HG03558 (cell line): ENCODE results near the gene MAT1A.
"Not testable (repeated sequence)": the region's sequence is repeated elsewhere in the genome, so short reads cannot be mapped to it uniquely, and the experiment has no call there.

Source experiments
- ATAC-seq: cut with Tn5 transposase; IDR thresholded peaks from one replicate; pipeline ENCODE4 v1.9.1; 2021; ENCODE audit warnings: moderate number of reproducible peaks; ENCODE audit not compliant: unreplicated experiment; ENCODE audit errors: extremely low read depth

Gene MAT1A

GRCh38 chr10:80289451-80290287, at the start of gene MAT1A:
MAT1A (minus strand) TSS chr10:80289658; CDS start chr10:80289423, 235 bp downstream.
- no peak for ATAC-seq

- ATAC-seq: no peak
These were observed 44.5 kb upstream of the MAT1A start for GRCh38 chr10:80333983-80334382.

DNA sequence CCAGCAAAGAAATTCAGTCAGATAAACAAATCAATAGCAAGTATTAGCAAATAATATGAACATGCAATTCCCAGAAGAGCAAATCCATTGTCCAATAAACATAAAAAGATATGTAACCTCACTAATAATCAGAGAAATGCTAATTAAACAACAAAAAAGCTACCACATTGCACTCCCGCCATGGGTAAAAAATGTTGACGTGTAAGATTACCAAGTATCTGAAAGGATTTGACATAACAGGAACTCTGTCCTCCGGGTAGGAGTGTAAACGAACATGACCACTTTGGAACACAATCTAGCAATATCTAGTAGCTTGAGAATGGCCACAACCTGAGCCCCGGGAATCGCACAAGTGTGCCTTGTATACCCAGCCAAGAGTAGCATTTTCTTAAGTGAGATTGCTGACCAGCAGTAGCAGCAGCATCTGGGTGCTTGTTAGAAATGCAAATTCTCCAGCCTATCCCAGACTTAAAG, 35.5 kb upstream of the MAT1A start:
- no peak for ATAC-seq

GRCh38 chr10:80324086-80324485, 34.6 kb upstream of the MAT1A start:
- ATAC-seq: no peak

DNA sequence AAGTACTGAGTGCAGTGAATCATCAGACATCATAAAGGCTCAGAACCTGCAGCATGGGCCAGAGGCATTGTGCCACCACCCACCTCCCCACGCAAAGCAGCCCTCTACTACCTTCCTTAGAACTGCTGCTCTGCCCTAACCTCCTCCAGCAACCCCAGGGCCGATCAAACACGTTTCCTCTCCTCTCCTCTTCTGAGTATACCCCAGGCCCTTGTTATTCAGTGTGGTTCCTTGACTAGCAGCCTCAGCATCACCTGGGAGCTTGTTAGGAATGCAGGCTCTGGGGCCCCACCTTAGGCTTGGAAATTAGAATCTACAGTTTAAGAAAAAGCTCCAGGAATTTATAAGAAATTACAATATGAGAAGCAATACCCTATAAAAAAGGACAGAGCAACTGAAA, 33.9 kb upstream of the MAT1A start:
- ATAC-seq: no peak

GRCh38 chr10:80322711-80323110, 33.3 kb upstream of the MAT1A start:
- no peak for ATAC-seq

DNA sequence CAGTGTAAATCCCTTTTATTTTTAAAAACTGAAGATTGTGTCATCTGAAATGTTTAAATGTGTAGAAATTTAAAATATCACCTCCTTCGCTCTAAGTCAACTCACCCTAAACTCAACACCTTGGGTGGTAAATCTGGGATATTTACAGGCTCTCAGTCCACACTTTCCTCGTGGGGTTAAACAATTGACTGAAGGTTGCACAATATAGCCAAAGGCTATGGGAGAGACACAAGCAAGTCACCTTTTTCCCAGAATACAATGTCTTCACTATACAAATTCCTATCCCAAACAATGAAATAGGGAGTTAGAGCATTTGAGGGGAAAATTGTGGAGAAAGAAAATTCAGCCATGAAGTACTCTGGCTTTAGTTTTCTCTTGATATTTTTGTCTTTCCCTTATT, 32.7 kb upstream of the MAT1A start:
- no peak for ATAC-seq

DNA sequence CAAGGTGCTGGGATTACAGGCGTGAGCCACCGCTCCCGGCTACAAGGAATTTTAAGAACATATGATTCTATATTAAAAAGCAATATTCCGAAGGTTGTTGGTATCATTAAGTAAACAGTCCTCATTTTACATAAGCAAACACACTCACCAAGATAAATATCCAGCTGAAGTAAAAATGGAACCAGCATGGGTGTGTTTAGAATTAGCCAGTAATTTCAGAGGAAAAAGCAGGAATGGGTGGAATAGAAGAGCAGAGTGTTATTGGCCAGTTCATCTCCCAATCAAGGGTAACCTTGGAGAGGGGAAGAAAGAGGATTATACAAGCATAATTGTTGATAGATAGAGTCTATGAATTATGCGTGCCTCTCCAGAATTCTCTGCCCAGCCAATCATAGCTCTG, 31.7 kb upstream of the MAT1A start:
- no peak for ATAC-seq

- ATAC-seq: no peak
These were observed 30.9 kb upstream of the MAT1A start for GRCh38 chr10:80320377-80320776.

GRCh38 chr10:80319725-80320290, 30.4 kb upstream of the MAT1A start:
- ATAC-seq: no peak

GRCh38 chr10:80319318-80319717, 29.9 kb upstream of the MAT1A start:
- no peak for ATAC-seq

DNA sequence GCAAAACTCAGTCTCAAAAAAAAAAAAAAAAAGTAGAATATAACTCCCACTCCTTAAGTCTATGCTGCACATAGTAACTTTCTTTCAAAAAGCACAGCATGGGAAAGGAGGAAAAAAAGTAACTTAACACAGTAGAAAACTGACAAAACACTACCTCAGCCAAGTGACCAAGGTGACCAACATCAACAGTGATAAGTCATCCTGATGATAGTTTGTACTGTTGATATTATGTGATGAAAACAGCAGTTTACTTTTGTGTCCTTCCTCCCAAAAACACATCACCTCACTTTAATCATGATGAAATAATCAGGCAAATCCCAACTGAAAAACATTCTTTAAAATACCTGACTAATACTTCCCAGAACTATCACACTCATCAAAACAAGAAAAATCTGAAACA, 29.3 kb upstream of the MAT1A start:
- no peak for ATAC-seq

DNA sequence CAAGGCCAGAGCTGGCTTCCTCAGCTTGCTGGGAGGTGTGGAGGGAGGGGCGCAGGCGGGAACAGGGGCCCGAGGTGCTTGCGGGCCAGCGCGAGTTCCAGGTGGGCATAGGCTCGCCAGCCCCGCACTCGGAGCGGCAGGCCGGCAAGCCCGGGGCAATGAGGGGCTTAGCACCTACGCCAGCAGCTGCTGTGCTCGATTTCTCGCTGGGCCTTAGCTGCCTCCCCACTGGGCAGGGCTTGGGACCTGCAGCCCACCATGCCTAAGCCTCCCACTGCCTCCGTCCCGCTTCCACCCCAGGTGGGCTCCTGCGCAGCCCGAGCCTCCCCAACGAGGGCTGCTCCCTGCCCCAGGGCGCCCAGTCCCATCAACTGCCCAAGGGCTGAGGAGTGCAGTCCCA, 25.9 kb upstream of the MAT1A start:
- ATAC-seq: no peak

GRCh38 chr10:80313523-80313922, 24.1 kb upstream of the MAT1A start:
- no peak for ATAC-seq

- ATAC-seq: not testable (repeated sequence)
These were observed 16.5 kb upstream of the MAT1A start for GRCh38 chr10:80305989-80306388.

DNA sequence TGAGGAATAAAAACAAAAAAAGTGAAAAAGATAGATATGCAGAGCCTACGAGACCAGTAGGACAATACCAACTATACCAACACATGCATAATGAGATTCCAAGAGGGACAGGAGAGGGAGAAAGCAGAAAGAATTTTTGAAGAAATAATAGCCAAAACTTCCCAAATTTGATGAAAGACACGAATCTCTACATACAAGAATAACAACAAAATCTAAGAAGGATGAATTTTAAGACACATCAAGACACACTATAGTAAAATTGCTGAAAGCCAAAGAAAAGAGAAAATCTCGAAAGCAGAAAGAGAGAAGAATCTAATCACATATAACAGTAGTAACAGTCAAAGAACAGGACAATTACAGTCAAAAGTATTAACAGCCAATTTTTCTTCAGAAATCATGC, 7.5 kb upstream of the MAT1A start:
- no peak for ATAC-seq

- ATAC-seq: no peak
These were observed 3.3 kb upstream of the MAT1A start for GRCh38 chr10:80292607-80293239.

GRCh38 chr10:80290474-80291220, 1.2 kb upstream of the MAT1A start:
- no peak for ATAC-seq

- no peak for ATAC-seq
These were observed 609 bp downstream of the MAT1A start for GRCh38 chr10:80288849-80289248.

DNA sequence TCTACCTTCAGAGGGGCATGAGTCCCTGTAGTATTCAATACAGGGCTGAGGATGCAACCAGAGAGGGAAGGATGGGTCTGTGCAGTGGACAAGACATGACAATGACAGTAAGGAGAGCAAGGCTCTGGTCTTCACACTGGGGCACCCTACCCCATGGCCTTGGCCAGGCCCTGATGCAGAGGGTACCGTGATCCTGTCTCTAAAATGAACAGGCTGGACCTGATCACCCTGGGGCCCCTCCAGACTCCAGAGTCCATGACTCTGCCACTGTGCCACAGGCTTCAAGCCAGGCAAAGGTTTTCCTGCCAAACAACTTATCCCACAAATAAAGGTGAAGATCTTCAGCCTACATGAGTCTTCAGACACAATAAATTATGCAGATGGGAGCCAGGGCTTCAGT, 4.9 kb downstream of the MAT1A start:
- no peak for ATAC-seq
